AG10803 (cell line): ENCODE data around the gene FBF1.

Experiments used
- DNase-seq: peaks from one replicate; pipeline ENCODE4 v3.0.0; 2010; ENCODE audit warnings: low read depth
- H3K4me3 ChIP-seq: 2 replicates; pipeline ENCODE4 v1.5.1; 2011; ENCODE audit warnings: mild to moderate bottlenecking, low read length, control low read depth
- CTCF ChIP-seq: conservative IDR thresholded peaks from 2 replicates; pipeline ENCODE4 v1.5.1; 2011; ENCODE audit warnings: mild to moderate bottlenecking, low read length, control low read depth, inconsistent platforms

FBF1 gene

GRCh38 chr17:75894049-75894733, 46.7 kb downstream of the FBF1 start:
- DNase-seq, result no peak
- no peak overlapping the region; the same call in 1 of the 2 replicates for H3K4me3 ChIP-seq
- no peak for TF ChIP-seq CTCF

- no peak for TF ChIP-seq CTCF
- no peak overlapping the region for H3K4me3 ChIP-seq
- DNase-seq, result no peak
These were observed 47.4 kb downstream of the FBF1 start for GRCh38 chr17:75893305-75894048.

GRCh38 chr17:75892556-75893224, 48.2 kb downstream of the FBF1 start:
- no peak for TF ChIP-seq CTCF
- H3K4me3 ChIP-seq, result no peak overlapping the region
- no peak for DNase-seq

GRCh38 chr17:75891605-75892555, 49.0 kb downstream of the FBF1 start:
- H3K4me3 ChIP-seq, result no peak overlapping the region
- TF ChIP-seq CTCF, result no peak
- no peak for DNase-seq

GRCh38 chr17:75891022-75891604, 49.7 kb downstream of the FBF1 start:
- no peak for DNase-seq
- H3K4me3 ChIP-seq, result no peak overlapping the region
- TF ChIP-seq CTCF, result no peak

- no peak overlapping the region for H3K4me3 ChIP-seq
- DNase-seq, result no peak
- TF ChIP-seq CTCF, result no peak
These were observed 51.4 kb downstream of the FBF1 start for GRCh38 chr17:75889454-75889853.
